Endothelial cell of umbilical vein (primary cell): ENCODE data around the gene LOXHD1.

Experiments used
- CTCF ChIP-seq, 2 donors: IDR thresholded peaks; 1 replicate in 1 of 2; 2 replicates in 1 of 2; pipeline ENCODE4 v1.5.1; 2011; ENCODE audit warnings: low read length in 2 of 2, mild to moderate bottlenecking in 2 of 2, moderate library complexity in 2 of 2, control low read depth in 1 of 2, inconsistent platforms in 1 of 2, low read depth in 1 of 2; ENCODE audit not compliant: insufficient read depth in 1 of 2; ENCODE audit errors: extremely low read depth in 1 of 2
- EZH2 ChIP-seq: IDR thresholded peaks from 2 replicates; pipeline ENCODE4 v1.6.1; 2012; ENCODE audit warnings: borderline replicate concordance, low read depth, mild to moderate bottlenecking, moderate library complexity, low read length, inconsistent platforms; ENCODE audit not compliant: severe bottlenecking
- FOS ChIP-seq: IDR thresholded peaks from 2 replicates; pipeline ENCODE4 v1.6.1; 2011; ENCODE audit warnings: mild to moderate bottlenecking, low read length, moderate library complexity, borderline replicate concordance; ENCODE audit not compliant: insufficient read depth
- GATA2 ChIP-seq: IDR thresholded peaks from 2 replicates; pipeline ENCODE4 v1.7.0; 2011; ENCODE audit warnings: low read depth, mild to moderate bottlenecking, moderate library complexity, mixed read lengths, low read length; ENCODE audit not compliant: insufficient read length, insufficient read depth
- JUN ChIP-seq: IDR thresholded peaks from 2 replicates; pipeline ENCODE4 v1.6.1; 2011; ENCODE audit warnings: borderline replicate concordance, low read depth; ENCODE audit not compliant: insufficient read length, insufficient read depth
- MAX ChIP-seq: IDR thresholded peaks from 2 replicates; pipeline ENCODE4 v1.6.1; 2011; ENCODE audit not compliant: insufficient read depth, insufficient read length
- MYC ChIP-seq: IDR thresholded peaks from one replicate; pipeline ENCODE4 v1.6.1; 2011; ENCODE audit warnings: mild to moderate bottlenecking, low read depth, low read length
- POLR2A ChIP-seq: IDR thresholded peaks from 2 replicates; pipeline ENCODE4 v1.6.1; 2012; ENCODE audit warnings: low read depth, mild to moderate bottlenecking, control low read depth, low read length
- POLR2AphosphoS5 ChIP-seq: IDR thresholded peaks from 2 replicates; pipeline ENCODE4 v1.6.1; 2012; ENCODE audit warnings: low read depth, mild to moderate bottlenecking, control low read depth, low read length, moderate library complexity; ENCODE audit not compliant: insufficient read depth

GRCh38 chr18:46541626-46542189, 115.3 kb downstream of the LOXHD1 start:
- no peak for TF ChIP-seq CTCF (IDR thresholded peaks at IDR 0.05; ENCODE audit: extremely low read depth in 1 of 2, insufficient read depth in 1 of 2, low read depth in 1 of 2, low read length in 2 of 2)
- TF ChIP-seq POLR2AphosphoS5, result no peak
- TF ChIP-seq POLR2A, result no peak
- no peak for TF ChIP-seq MAX
- TF ChIP-seq EZH2, result no peak
- no peak for TF ChIP-seq FOS
- no peak for TF ChIP-seq GATA2
- no peak for TF ChIP-seq MYC
- TF ChIP-seq JUN, result no peak
